Keratinocyte (primary cell): ENCODE measurements around the gene STRN.

Source experiments
- EZH2 ChIP-seq: IDR thresholded peaks from one replicate; pipeline ENCODE4 v1.6.1; 2012; ENCODE audit warnings: inconsistent platforms, mild to moderate bottlenecking, low read length, moderate library complexity
- TF ChIP-seq, protein P1 (sequence below), 3 experiments: IDR thresholded peaks in 1 of 3; conservative IDR thresholded peaks in 1 of 3; optimal IDR thresholded peaks in 1 of 3; 2 replicates in 2 of 3; 3 replicates in 1 of 3; pipeline versions ENCODE3 to v1.5.1; 2011; ENCODE audit warnings: low read length in 3 of 3, mild to moderate bottlenecking in 3 of 3, moderate library complexity in 2 of 3, control low read depth in 1 of 3, inconsistent platforms in 1 of 3; ENCODE audit not compliant: insufficient read depth in 2 of 3; ENCODE audit errors: extremely low read depth in 1 of 3

DNA sequence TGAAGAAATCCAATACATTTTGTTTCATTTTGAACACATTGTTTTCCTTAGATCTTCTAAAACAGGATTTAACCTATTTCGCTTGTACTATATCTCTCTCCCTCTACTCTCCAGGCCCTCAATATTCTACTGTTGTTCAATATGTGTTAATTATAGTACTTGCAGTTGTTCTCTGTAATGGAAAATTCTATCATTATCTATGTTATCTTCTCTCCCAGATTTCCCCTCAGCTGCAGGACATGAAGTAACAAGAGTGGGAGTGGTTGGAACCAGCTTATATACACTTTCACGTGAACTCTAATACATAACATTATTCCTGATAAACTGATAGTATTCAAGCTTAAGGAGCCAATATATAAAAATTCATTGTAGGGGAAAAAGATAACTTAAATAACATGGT lies 7.0 kb upstream of the STRN start:
- TF ChIP-seq, protein P1, sequence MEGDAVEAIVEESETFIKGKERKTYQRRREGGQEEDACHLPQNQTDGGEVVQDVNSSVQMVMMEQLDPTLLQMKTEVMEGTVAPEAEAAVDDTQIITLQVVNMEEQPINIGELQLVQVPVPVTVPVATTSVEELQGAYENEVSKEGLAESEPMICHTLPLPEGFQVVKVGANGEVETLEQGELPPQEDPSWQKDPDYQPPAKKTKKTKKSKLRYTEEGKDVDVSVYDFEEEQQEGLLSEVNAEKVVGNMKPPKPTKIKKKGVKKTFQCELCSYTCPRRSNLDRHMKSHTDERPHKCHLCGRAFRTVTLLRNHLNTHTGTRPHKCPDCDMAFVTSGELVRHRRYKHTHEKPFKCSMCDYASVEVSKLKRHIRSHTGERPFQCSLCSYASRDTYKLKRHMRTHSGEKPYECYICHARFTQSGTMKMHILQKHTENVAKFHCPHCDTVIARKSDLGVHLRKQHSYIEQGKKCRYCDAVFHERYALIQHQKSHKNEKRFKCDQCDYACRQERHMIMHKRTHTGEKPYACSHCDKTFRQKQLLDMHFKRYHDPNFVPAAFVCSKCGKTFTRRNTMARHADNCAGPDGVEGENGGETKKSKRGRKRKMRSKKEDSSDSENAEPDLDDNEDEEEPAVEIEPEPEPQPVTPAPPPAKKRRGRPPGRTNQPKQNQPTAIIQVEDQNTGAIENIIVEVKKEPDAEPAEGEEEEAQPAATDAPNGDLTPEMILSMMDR (optimal IDR thresholded peaks at IDR 0.05 in 1 of 3, IDR thresholded peaks at IDR 0.05 in 1 of 3, conservative IDR thresholded peaks at IDR 0.05 in 1 of 3; ENCODE audit: extremely low read depth in 1 of 3, insufficient read depth in 2 of 3, low read length in 3 of 3), result no peak
- TF ChIP-seq EZH2, result no peak
